GM19025 (cell line): ENCODE measurements around the gene RBM4B.

Source experiments
- ATAC-seq: cut with Tn5 transposase; IDR thresholded peaks from one replicate; pipeline ENCODE4 v1.9.1; 2021; ENCODE audit warnings: mild to moderate bottlenecking, low read depth, moderate library complexity; ENCODE audit not compliant: unreplicated experiment

RBM4B gene

GRCh38 chr11:66688561-66689534, 11.2 kb upstream of the RBM4B start:
- ATAC-seq = no peak

DNA sequence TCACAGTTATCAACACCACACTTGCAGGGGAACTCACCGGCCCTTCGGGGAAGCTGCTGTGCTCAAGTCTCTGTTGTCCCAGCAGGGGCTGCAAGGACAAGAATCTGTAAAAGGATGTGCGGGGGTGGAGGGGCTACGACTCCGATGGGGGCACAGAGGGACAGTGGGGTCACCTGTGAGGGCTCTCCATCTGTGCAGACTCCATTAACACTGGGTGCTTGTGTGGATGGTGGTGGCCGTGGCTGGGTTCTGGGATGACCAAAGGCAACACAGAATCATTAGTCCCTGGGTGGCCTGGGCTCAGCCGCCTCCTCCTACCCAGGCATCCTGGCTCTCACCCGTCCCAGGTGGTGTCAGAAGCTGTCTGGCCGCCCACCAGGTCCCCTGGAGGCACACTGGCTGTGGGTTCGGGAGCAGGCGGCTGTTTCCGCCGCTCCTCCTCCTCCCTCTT, 10.2 kb upstream of the RBM4B start:
- ATAC-seq = no peak

DNA sequence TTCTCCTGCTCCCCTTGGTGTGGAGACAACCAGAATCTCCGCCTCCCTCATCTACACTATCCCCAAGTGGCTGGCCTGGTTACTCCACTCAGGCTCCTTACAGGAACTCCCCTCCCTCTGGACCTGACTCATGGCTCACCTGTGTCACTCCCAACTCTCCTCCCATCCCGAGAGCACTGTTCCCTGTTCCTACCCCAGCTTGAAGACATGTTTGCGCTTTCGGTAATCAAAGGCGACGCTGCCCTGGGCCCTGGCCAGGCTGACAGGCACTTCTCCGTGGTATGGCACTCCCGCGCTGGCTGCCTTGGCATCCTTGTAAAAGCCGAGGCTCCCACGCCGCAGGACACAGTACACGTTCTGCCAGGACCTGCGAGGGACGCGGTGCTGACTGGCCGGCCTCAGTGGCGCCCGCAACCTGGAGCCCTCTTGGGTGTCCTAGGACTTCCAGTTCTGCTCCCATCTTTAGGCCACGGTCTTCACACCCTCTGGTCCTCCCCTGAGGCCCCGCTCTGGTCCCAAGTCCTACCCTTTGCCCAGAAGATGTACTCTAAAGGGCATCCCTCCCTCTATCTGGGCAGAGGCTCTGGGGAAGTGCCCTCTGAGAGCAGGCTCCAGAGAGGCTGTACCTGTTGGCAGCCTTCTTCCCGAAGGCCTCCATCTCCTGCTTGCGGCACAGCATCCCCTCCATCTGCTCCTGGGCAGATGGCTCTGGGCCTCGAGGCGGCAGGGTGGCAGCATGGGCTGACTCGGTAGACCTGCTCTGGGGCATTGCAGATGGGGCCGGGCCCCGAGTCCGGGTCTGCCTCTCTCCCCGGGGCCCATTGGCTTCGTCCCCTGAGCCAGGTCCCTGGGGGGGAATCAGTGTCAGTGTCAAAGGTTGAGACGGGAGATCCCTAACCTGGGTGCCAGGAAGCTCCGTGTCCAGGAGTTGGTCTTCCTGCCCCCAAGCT, 9.4 kb upstream of the RBM4B start:
- no peak for ATAC-seq

- ATAC-seq = no peak
Measured at GRCh38 chr11:66686100-66686785, 8.6 kb upstream of the RBM4B start.

GRCh38 chr11:66685276-66686099, 7.8 kb upstream of the RBM4B start:
- ATAC-seq = no peak

- no peak for ATAC-seq
Measured at GRCh38 chr11:66684635-66685034, 6.9 kb upstream of the RBM4B start.

GRCh38 chr11:66683877-66684276, 6.2 kb upstream of the RBM4B start:
- no peak for ATAC-seq

- no peak for ATAC-seq
Measured at GRCh38 chr11:66680966-66681645, 3.4 kb upstream of the RBM4B start.

DNA sequence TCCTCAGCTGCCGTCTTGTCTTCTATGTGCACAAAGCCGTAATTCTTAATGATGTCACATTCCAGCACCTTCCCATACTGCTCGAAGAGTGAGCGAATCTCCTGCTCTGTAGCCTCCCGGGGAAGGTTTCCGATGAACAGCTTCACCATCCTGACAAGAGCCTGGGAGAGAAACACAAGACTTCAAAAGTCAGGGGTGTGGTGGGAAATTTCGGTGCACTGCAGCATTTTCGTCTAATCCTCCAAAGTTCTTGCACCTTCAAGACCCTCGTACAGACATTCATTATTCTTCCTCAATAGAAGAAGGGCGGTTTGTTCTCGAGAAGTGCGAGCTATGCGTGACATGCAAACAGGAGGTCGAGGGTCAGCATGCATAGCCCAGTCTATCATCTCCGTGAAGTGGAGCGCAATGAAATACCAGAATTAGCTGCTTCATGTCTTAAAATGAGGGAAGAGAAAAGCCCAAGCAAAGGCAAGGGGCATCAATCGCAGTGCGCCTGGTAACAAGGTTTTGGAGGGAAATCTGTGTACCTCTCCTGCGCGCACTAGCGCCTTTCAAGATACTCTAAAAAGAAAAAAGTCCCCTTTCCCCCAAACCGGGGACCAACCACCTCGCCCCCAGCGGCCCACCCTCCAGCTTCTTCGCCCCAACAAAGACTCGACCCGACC, 622 bp downstream of the RBM4B start:
- ATAC-seq = no peak

GRCh38 chr11:66676282-66676919, 1.3 kb downstream of the RBM4B start:
- ATAC-seq = no peak

DNA sequence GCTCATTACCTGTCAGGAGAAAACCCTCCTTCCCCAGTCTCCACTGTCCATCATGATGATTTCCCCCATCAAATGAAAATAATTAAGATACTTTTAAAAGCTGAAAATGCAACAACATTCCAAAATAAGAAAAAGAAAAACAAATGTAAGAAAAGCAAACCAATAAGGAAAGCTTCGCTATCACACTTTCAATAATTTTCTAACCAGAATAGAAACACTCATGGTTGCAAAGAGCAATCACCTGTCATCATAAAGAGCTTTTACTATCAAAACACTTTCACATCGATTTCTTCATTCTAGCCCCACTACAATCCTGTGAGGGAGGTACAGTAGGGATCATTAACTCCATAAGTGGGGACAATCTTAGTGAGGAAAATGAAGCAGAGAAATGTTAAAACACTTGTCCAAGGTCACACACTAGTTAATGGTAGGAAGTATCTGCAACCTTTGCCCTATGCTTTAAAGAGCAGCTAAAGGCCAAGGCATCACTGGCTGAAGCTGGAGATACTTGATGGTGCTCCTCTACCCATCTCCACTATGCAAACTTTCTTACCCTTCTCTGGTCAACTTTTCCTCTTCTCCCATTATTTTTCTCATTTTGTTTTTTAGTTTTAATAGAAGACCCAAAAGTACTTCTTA, 2.6 kb downstream of the RBM4B start:
- no peak for ATAC-seq

DNA sequence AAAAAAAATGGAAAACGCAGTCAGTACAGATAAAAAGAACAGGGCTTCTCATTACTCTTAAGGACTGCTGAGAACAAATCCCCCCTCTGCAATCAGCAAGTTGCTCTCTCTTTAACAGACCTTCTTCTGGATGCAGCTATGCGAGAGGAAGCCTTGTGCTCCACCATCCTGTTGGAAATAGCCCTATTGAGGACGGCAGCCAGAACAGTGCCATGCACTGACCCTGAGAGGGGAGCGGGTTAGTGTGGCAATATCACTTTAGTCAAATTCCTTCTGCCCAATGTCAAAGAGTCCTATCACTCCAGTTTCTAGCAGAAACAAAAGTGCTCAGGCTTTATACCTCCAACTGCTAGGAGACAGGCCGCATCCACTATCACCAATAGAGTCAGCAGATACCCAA, 6.9 kb downstream of the RBM4B start:
- ATAC-seq = no peak

DNA sequence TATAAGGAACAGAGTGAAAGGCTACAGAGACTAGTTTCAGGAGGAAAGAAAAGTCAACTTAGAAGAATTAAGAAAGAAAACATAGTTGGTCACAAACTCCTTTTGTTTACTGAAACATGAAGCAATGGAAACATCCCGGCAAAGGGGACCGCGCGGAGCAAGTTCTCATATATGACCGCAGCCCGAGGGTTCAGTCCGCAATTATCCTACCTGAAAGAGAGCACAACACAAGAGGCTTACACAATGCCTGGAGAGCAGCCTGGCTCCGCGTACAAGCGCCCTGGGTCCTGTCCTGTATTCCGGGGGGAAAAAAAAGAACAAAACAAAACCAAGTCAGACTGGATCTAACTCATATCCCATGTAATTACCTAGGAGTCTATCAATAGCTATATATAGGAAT, 12.3 kb downstream of the RBM4B start:
- ATAC-seq = no peak

DNA sequence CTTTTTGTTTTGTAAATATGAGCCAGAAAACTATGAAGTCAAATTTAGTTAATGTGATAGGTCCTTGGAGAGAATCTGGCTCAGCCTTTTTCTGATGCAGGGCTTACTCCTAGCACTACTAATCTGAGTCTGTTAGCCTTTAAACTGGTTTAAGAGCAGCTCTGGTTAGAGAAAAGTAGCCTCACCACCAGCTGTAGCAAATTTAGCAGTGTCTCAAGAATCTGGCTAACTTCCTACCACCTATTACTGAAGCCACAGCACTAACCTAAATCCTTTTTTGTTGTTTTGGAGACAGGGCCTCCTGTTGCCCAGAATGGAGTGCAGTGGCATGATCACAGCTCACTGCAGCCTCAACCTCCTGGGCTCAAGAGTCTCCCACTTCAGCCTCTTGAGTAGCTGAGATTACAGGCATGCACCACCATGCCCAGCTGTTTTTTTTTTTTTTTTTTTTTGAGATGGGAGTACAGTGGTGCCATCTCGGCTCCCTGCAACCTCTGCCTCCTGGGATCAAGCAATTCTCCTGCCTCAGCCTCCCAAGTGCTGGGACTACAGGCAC, 13.9 kb downstream of the RBM4B start:
- ATAC-seq = no peak

- no peak for ATAC-seq
Measured at GRCh38 chr11:66659763-66660162, 17.9 kb downstream of the RBM4B start.

- no peak for ATAC-seq
Measured at GRCh38 chr11:66653123-66653522, 24.6 kb downstream of the RBM4B start.

- ATAC-seq = no peak
Measured at GRCh38 chr11:66652651-66653050, 25.0 kb downstream of the RBM4B start.
